NCI-H345 treated with DMSO at 0.1 percent for 48 hours (cell line): ENCODE results near the gene EXOSC7.
"Not testable (repeated sequence)": the region's sequence is repeated elsewhere in the genome, so short reads cannot be mapped to it uniquely, and the experiment has no call there.

Source experiments
- DNase-seq: peaks from one replicate; lab custom pipeline; 2025; ENCODE audit not compliant: unreplicated experiment; lab: John Stamatoyannopoulos, UW

Gene EXOSC7

GRCh38 chr3:44961888-44962287 is 14.2 kb upstream of the EXOSC7 start:
- DNase-seq, result no peak

GRCh38 chr3:44962621-44963393 is 13.2 kb upstream of the EXOSC7 start:
- DNase-seq, result no peak

- no peak for DNase-seq
These were observed 12.3 kb upstream of the EXOSC7 start for GRCh38 chr3:44963571-44964325.

GRCh38 chr3:44965165-44965564 is 10.9 kb upstream of the EXOSC7 start:
- no peak for DNase-seq

GRCh38 chr3:44966795-44967278 is 9.2 kb upstream of the EXOSC7 start:
- no peak for DNase-seq

- no peak for DNase-seq
These were observed 7.6 kb upstream of the EXOSC7 start for GRCh38 chr3:44968447-44968858.

GRCh38 chr3:44969154-44969827 is 6.8 kb upstream of the EXOSC7 start:
- no peak for DNase-seq

GRCh38 chr3:44969828-44970179 is 6.2 kb upstream of the EXOSC7 start:
- no peak for DNase-seq

- no peak for DNase-seq
These were observed 5.0 kb upstream of the EXOSC7 start for GRCh38 chr3:44970926-44971490.

- DNase-seq, result no peak
These were observed 1.6 kb upstream of the EXOSC7 start for GRCh38 chr3:44974416-44974815.

GRCh38 chr3:44981220-44981619 is 5.2 kb downstream of the EXOSC7 start:
- DNase-seq, result no peak

- DNase-seq, result no peak
These were observed 5.7 kb downstream of the EXOSC7 start for GRCh38 chr3:44981751-44982150.

- no peak for DNase-seq
These were observed 6.8 kb downstream of the EXOSC7 start for GRCh38 chr3:44982817-44983216.

- DNase-seq, result no peak
These were observed 7.5 kb downstream of the EXOSC7 start for GRCh38 chr3:44983484-44983941.

- DNase-seq, result no peak
These were observed 8.3 kb downstream of the EXOSC7 start for GRCh38 chr3:44984335-44984734.

GRCh38 chr3:44986330-44986729 is 10.3 kb downstream of the EXOSC7 start:
- not testable (repeated sequence) for DNase-seq

GRCh38 chr3:44987332-44987731 is 11.3 kb downstream of the EXOSC7 start:
- no peak for DNase-seq

GRCh38 chr3:44988073-44988472 is 12.0 kb downstream of the EXOSC7 start:
- DNase-seq, result no peak

- no peak for DNase-seq
These were observed 13.1 kb downstream of the EXOSC7 start for GRCh38 chr3:44989141-44989540.

GRCh38 chr3:44989636-44990373 is 13.8 kb downstream of the EXOSC7 start:
- no peak for DNase-seq

GRCh38 chr3:44991326-44991725 is 15.3 kb downstream of the EXOSC7 start:
- DNase-seq, result no peak
